Inferior parietal cortex (tissue), 1 donor: Measurements from ENCODE around the gene NOL4L.

Experiments used
- DNase-seq: peaks from one replicate; pipeline ENCODE4 v3.0.0-alpha.2; 2016; ENCODE audit errors: extremely low spot score

NOL4L gene

GRCh38 chr20:32526125-32526524 lies 59.0 kb downstream of the NOL4L start:
- DNase-seq = no peak

- no peak for DNase-seq
Measured at GRCh38 chr20:32524829-32525501, 60.2 kb downstream of the NOL4L start.

GRCh38 chr20:32523613-32524213 lies 61.4 kb downstream of the NOL4L start:
- DNase-seq = no peak

GRCh38 chr20:32522776-32523612 lies 62.1 kb downstream of the NOL4L start:
- DNase-seq = no peak

GRCh38 chr20:32522526-32522775 lies 62.7 kb downstream of the NOL4L start:
- no peak for DNase-seq

- DNase-seq = peak; percentile 76
Measured at GRCh38 chr20:32521780-32522525, 63.2 kb downstream of the NOL4L start.

GRCh38 chr20:32520927-32521203 lies 64.3 kb downstream of the NOL4L start:
- DNase-seq = no peak

GRCh38 chr20:32519381-32519730 lies 65.8 kb downstream of the NOL4L start:
- no peak for DNase-seq

GRCh38 chr20:32518593-32519380 lies 66.3 kb downstream of the NOL4L start:
- no peak for DNase-seq

- DNase-seq = no peak
Measured at GRCh38 chr20:32517914-32518592, 67.1 kb downstream of the NOL4L start.

- no peak for DNase-seq
Measured at GRCh38 chr20:32517518-32517873, 67.6 kb downstream of the NOL4L start.

- no peak for DNase-seq
Measured at GRCh38 chr20:32516583-32517517, 68.3 kb downstream of the NOL4L start.

- no peak for DNase-seq
Measured at GRCh38 chr20:32515631-32516101, 69.5 kb downstream of the NOL4L start.

- DNase-seq = no peak
Measured at GRCh38 chr20:32514760-32515159, 70.4 kb downstream of the NOL4L start.

GRCh38 chr20:32513031-32513866 lies 71.9 kb downstream of the NOL4L start:
- no peak for DNase-seq

GRCh38 chr20:32512047-32512385 lies 73.1 kb downstream of the NOL4L start:
- no peak for DNase-seq

GRCh38 chr20:32511358-32512046 lies 73.6 kb downstream of the NOL4L start:
- no peak for DNase-seq

- DNase-seq = no peak
Measured at GRCh38 chr20:32510601-32511357, 74.4 kb downstream of the NOL4L start.
